DOHH2 (cell line): ENCODE results near the gene ASMTL.

Source experiments
- H3F3A ChIP-seq: fragments of 200-600 bp; sonication (generic), shearing (Covaris generic); 2 replicates; pipeline ENCODE4 v1.6.0; 2016; ENCODE audit warnings: antibody characterized with exemption, mild to moderate bottlenecking; ENCODE audit not compliant: control insufficient read depth, insufficient read depth
- H3K27ac ChIP-seq: fragments of 200-600 bp; sonication (generic); 2 replicates; pipeline ENCODE4 v1.5.1; 2014; ENCODE audit warnings: low read depth, mild to moderate bottlenecking, low read length, moderate library complexity
- H3K27me3 ChIP-seq: fragments of 200-600 bp; sonication (generic); 2 replicates; pipeline ENCODE4 v1.6.1; 2014; ENCODE audit warnings: mild to moderate bottlenecking, low read length, mixed read lengths; ENCODE audit not compliant: control insufficient read depth
- H3K36me3 ChIP-seq: fragments of 200-600 bp; sonication (generic); 2 replicates; pipeline ENCODE4 v1.6.1; 2014; ENCODE audit warnings: mild to moderate bottlenecking, low read length, moderate library complexity, mixed read lengths; ENCODE audit not compliant: control insufficient read depth
- H3K4me1 ChIP-seq: fragments of 200-600 bp; sonication (generic); 2 replicates; pipeline ENCODE4 v1.6.1; 2014; ENCODE audit warnings: mild to moderate bottlenecking, low read length, mixed read lengths; ENCODE audit not compliant: control insufficient read depth
- H3K4me2 ChIP-seq: fragments of 200-600 bp; sonication (generic); 2 replicates; pipeline ENCODE4 v1.6.0; 2014; ENCODE audit warnings: mild to moderate bottlenecking, low read length, moderate library complexity
- H3K4me3 ChIP-seq: fragments of 200-600 bp; sonication (generic); 2 replicates; pipeline ENCODE4 v1.5.1; 2014; ENCODE audit warnings: mild to moderate bottlenecking, low read length, mixed read lengths
- H3K79me2 ChIP-seq: fragments of 200-600 bp; sonication (generic); 2 replicates; pipeline ENCODE4 v1.6.1; 2014; ENCODE audit warnings: mild to moderate bottlenecking, low read length, mixed read lengths; ENCODE audit not compliant: control insufficient read depth
- H3K9me2 ChIP-seq: fragments of 200-600 bp; sonication (generic); replicated peaks from 2 replicates; pipeline ENCODE4 v1.6.1; 2014; ENCODE audit warnings: mild to moderate bottlenecking, low read length, mixed read lengths; ENCODE audit not compliant: control insufficient read depth
- H3K9me3 ChIP-seq: fragments of 200-600 bp; sonication (generic); 2 replicates; pipeline ENCODE4 v1.6.1; 2014; ENCODE audit warnings: antibody characterized with exemption, low read length, mixed read lengths; ENCODE audit not compliant: control insufficient read depth, insufficient read depth
- H4K20me1 ChIP-seq: fragments of 200-600 bp; sonication (generic); 2 replicates; pipeline ENCODE4 v1.6.0; 2014; ENCODE audit warnings: low read depth, mild to moderate bottlenecking, antibody characterized with exemption, low read length, moderate library complexity; ENCODE audit not compliant: control insufficient read depth, insufficient read depth
- EZH2phosphoT487 ChIP-seq: fragments of 200-600 bp; sonication (generic); IDR thresholded peaks from 2 replicates; pipeline ENCODE4 v1.6.1; 2017; ENCODE audit warnings: borderline replicate concordance, mild to moderate bottlenecking, antibody characterized with exemption, low read length, moderate library complexity, mixed read lengths
- TF ChIP-seq, protein P1 (sequence below): fragments of 200-600 bp; sonication (generic); IDR thresholded peaks from one replicate; pipeline ENCODE4 v1.5.1; 2014; ENCODE audit warnings: antibody characterized with exemption, mild to moderate bottlenecking, low read depth, low read length; ENCODE audit not compliant: poor library complexity, severe bottlenecking

The ASMTL gene

DNA sequence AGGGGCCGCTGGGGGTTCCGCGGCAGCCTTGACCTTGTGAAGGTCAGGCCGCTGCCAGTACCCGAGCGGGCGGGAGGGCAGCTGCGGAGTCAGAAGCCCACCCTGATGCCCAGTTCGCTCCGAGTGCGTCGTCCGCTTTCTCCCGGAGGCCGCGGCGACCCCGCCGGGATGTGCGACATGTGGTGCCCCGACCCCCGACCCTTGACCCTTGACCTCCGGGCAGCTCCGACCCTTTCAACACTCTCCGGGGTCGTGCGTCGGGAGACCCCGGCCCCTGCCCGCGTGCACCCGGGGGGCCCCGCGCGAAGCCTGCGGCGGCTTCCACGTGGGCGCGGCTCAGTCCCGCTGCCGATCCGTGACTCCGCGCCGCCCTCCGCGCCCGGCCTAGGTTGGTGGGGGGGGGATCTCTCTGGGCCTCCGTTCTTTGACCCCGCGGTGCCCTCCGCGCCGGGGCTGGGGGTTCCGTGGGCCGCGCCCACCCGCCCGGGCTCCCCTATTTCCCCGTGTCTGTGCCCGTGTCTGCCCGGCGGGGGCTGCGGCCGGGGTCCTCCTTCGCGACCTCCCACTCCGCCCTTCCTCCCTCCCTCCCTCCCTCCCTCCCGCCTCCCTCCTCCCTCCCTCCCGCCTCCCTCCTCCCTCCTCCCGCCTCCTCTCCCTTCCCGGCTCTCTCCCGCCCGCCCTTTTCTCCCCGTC lies 60.2 kb downstream of the ASMTL start:
- peak overlapping the region; percentile 99 for H3K4me3 ChIP-seq
- no peaks in the 10 kb centered on the region for H3K27me3 ChIP-seq
- H3K27ac ChIP-seq, result peak overlapping the region; percentile 95
- no peak for TF ChIP-seq EZH2phosphoT487
- TF ChIP-seq, protein P1, sequence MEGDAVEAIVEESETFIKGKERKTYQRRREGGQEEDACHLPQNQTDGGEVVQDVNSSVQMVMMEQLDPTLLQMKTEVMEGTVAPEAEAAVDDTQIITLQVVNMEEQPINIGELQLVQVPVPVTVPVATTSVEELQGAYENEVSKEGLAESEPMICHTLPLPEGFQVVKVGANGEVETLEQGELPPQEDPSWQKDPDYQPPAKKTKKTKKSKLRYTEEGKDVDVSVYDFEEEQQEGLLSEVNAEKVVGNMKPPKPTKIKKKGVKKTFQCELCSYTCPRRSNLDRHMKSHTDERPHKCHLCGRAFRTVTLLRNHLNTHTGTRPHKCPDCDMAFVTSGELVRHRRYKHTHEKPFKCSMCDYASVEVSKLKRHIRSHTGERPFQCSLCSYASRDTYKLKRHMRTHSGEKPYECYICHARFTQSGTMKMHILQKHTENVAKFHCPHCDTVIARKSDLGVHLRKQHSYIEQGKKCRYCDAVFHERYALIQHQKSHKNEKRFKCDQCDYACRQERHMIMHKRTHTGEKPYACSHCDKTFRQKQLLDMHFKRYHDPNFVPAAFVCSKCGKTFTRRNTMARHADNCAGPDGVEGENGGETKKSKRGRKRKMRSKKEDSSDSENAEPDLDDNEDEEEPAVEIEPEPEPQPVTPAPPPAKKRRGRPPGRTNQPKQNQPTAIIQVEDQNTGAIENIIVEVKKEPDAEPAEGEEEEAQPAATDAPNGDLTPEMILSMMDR, result no peak
- peaks cover 26% of the 10 kb centered on the region for H3F3A ChIP-seq
- H3K4me2 ChIP-seq, result peak overlapping the region; percentile 84
- H3K4me1 ChIP-seq, result peaks cover 45% of the 10 kb centered on the region
- H4K20me1 ChIP-seq, result peaks cover 26% of the 10 kb centered on the region
- H3K79me2 ChIP-seq, result peaks cover 89% of the 10 kb centered on the region
- no peaks in the 10 kb centered on the region for H3K9me3 ChIP-seq
- peaks cover 84% of the 10 kb centered on the region for H3K36me3 ChIP-seq
- no peaks in the 10 kb centered on the region for H3K9me2 ChIP-seq

- Histone ChIP-seq H3K27ac (peak within 1 kb of the TSS; percentile 95), H3K36me3 (peaks cover 84% of the 10 kb centered on the region), H3K4me2 (peak within 1 kb of the TSS; percentile 86), H4K20me1 (peaks cover 33% of the 10 kb centered on the region), H3F3A (peaks cover 30% of the 10 kb centered on the region), H3K27me3 (no peaks in the 10 kb centered on the region), H3K4me1 (peaks cover 45% of the 10 kb centered on the region), H3K79me2 (peaks cover 93% of the 10 kb centered on the region), H3K9me3 (no peaks in the 10 kb centered on the region), H3K4me3 (peak within 1 kb of the TSS; percentile 99), H3K9me2 (no peaks in the 10 kb centered on the region)
- TF ChIP-seq EZH2phosphoT487, result no peak
- TF ChIP-seq, protein P1, result peak; percentile 13
Observed at GRCh38 chrX:1391707-1392375, 60.9 kb downstream of the ASMTL start, which contains the start of gene SLC25A6. Gene SLC25A6 (minus strand): TSS chrX:1392113. CDS start chrX:1392009, 104 bp downstream.

GRCh38 chrX:1391370-1391706 lies 61.4 kb downstream of the ASMTL start:
- Histone ChIP-seq H3K36me3 (peaks cover 84% of the 10 kb centered on the region), H3K4me2 (peak overlapping the region; percentile 86), H3K27me3 (no peaks in the 10 kb centered on the region), H3K9me2 (no peaks in the 10 kb centered on the region), H3K9me3 (no peaks in the 10 kb centered on the region), H3K79me2 (peaks cover 88% of the 10 kb centered on the region), H4K20me1 (peaks cover 35% of the 10 kb centered on the region), H3K4me1 (peaks cover 45% of the 10 kb centered on the region), H3K27ac (peak overlapping the region; percentile 95), H3F3A (peaks cover 35% of the 10 kb centered on the region), H3K4me3 (peak overlapping the region; percentile 99)
- TF ChIP-seq EZH2phosphoT487, result no peak
- TF ChIP-seq, protein P1, result no peak
